A549 (cell line): ENCODE results near the gene DNAH11. TPM values are rescaled to one million over a fixed set of nuclear protein-coding genes. Genes with fewer than 3 reads are reported as not detected.

ENCODE experiments used
- ATAC-seq, 2 experiments: fragments of 200-7000 bp in 1 of 2; fragments of >200 bp in 1 of 2; cut with Nextera tagmentation in 1 of 2; cut with Tn5 transposase in 1 of 2; 3 replicates each; pipeline versions ENCODE4 v1.8.0 to v1.9.1; 2018 to 2020; ENCODE audit warnings: mild to moderate bottlenecking in 1 of 2, moderate library complexity in 1 of 2
- CTCF ChIA-PET: fragments of 300-600 bp; sonication (Branson Sonifier 250); formaldehyde crosslinking; extraction: SDS; loops from one replicate; lab custom pipeline; 2021; ENCODE audit warnings: antibody characterized with exemption, inconsistent platforms; lab: Yijun Ruan, JAX
- POLR2A ChIA-PET: fragments of 350-600 bp; formaldehyde crosslinking; extraction: SDS; loops from one replicate; lab custom pipeline; 2021; ENCODE audit warnings: antibody characterized with exemption, inconsistent platforms; lab: Yijun Ruan, JAX
- DNase-seq, 2 experiments: peaks; one replicate each; pipeline versions ENCODE4 v3.0.0 to v3.0.0-alpha.2; 2011 to 2016; ENCODE audit warnings: low read depth in 1 of 2, low spot score in 1 of 2
- FAIRE-seq: peaks from 2 replicates; lab custom pipeline; 2011; peaks lifted over from hg19 to GRCh38; lab: Jason Lieb, UNC
- H3K27ac ChIP-seq, 2 experiments: fragments of >200 bp; sonication (Bioruptor Twin); formaldehyde crosslinking; 3 replicates each; pipeline ENCODE4 v1.5.1; 2016 to 2017
- H3K4me1 ChIP-seq: fragments of >200 bp; sonication (Bioruptor Twin); formaldehyde crosslinking; 3 replicates; pipeline ENCODE4 v1.6.1; 2016
- H3K4me2 ChIP-seq: fragments of >200 bp; sonication (Bioruptor Twin); formaldehyde crosslinking; 3 replicates; pipeline ENCODE4 v1.6.1; 2016
- H3K4me3 ChIP-seq: fragments of >200 bp; sonication (Bioruptor Twin); formaldehyde crosslinking; 3 replicates; pipeline ENCODE4 v1.5.1; 2016
- H3K9me3 ChIP-seq: fragments of >200 bp; sonication (Bioruptor Twin); formaldehyde crosslinking; 3 replicates; pipeline ENCODE4 v1.6.1; 2016
- BHLHE40 ChIP-seq: IDR thresholded peaks from 2 replicates; pipeline ENCODE4 v1.6.1; 2012; ENCODE audit warnings: low read depth, low read length, inconsistent platforms
- CEBPB ChIP-seq, 2 experiments: fragments of >200 bp in 1 of 2; sonication (Bioruptor Twin) in 1 of 2; formaldehyde crosslinking in 1 of 2; IDR thresholded peaks; 2 replicates each; pipeline ENCODE4 v1.6.1; 2012 to 2016
- EHF ChIP-seq: fragments of 250-450 bp; sonication (Bioruptor Pico); IDR thresholded peaks from 2 replicates; pipeline ENCODE4 v1.5.0; 2020; ENCODE audit warnings: mild to moderate bottlenecking
- EP300 ChIP-seq, 2 experiments: fragments of >200 bp; sonication (Bioruptor Twin); formaldehyde crosslinking; IDR thresholded peaks; 2 replicates in 1 of 2; 3 replicates in 1 of 2; pipeline ENCODE4 v1.6.1; 2016 to 2017
- ESRRA ChIP-seq: fragments of 150-350 bp; IDR thresholded peaks from 2 replicates; pipeline ENCODE4 v1.6.1; 2014; ENCODE audit warnings: mild to moderate bottlenecking, low read length, borderline replicate concordance
- FOSL2 ChIP-seq, 2 experiments: fragments of 450-650 bp in 1 of 2; fragments of >200 bp in 1 of 2; sonication (Bioruptor Twin) in 1 of 2; formaldehyde crosslinking; IDR thresholded peaks; 2 replicates each; pipeline versions ENCODE4 v1.5.0 to v1.6.1; 2016 to 2020; ENCODE audit warnings: mild to moderate bottlenecking in 1 of 2, moderate library complexity in 1 of 2
- FOXS1 ChIP-seq: fragments of 250-450 bp; sonication (Bioruptor Pico); IDR thresholded peaks from 2 replicates; pipeline ENCODE4 v1.5.0; 2020; ENCODE audit warnings: mild to moderate bottlenecking, moderate library complexity
- HES2 ChIP-seq: fragments of >200 bp; sonication (Bioruptor Twin); formaldehyde crosslinking; IDR thresholded peaks from 2 replicates; pipeline ENCODE4 v1.6.1; 2016
- HMGXB4 ChIP-seq: fragments of 250-450 bp; sonication (Bioruptor Pico); IDR thresholded peaks from 2 replicates; pipeline ENCODE4 v1.5.0; 2021; ENCODE audit warnings: mild to moderate bottlenecking, moderate library complexity, borderline replicate concordance
- HOXA7 ChIP-seq: fragments of 250-450 bp; sonication (Bioruptor Pico); IDR thresholded peaks from 2 replicates; pipeline ENCODE4 v1.5.0; 2020; ENCODE audit warnings: mild to moderate bottlenecking, moderate library complexity
- HOXB13 ChIP-seq: fragments of 250-450 bp; sonication (Bioruptor Pico); IDR thresholded peaks from 2 replicates; pipeline ENCODE4 v1.5.0; 2020; ENCODE audit warnings: low read depth, mild to moderate bottlenecking, moderate library complexity
- NR3C1 ChIP-seq: fragments of >200 bp; sonication (Bioruptor Twin); formaldehyde crosslinking; IDR thresholded peaks from 3 replicates; pipeline ENCODE4 v1.6.1; 2017
- PHF8 ChIP-seq: fragments of 200-600 bp; sonication (generic); IDR thresholded peaks from 2 replicates; pipeline ENCODE4 v1.6.1; 2016; ENCODE audit warnings: low read depth, mild to moderate bottlenecking, antibody characterized with exemption, moderate library complexity, borderline replicate concordance
- RAD21 ChIP-seq, 2 experiments: fragments of >200 bp in 1 of 2; sonication (Bioruptor Twin) in 1 of 2; formaldehyde crosslinking in 1 of 2; IDR thresholded peaks in 1 of 2; conservative IDR thresholded peaks in 1 of 2; 2 replicates in 1 of 2; 3 replicates in 1 of 2; pipeline ENCODE4 v1.6.1; 2012 to 2018; ENCODE audit warnings: inconsistent platforms in 1 of 2
- RARB ChIP-seq: fragments of 250-450 bp; sonication (Bioruptor Pico); IDR thresholded peaks from 2 replicates; pipeline ENCODE4 v1.8.0; 2021; ENCODE audit warnings: mild to moderate bottlenecking, moderate library complexity
- RNF2 ChIP-seq: fragments of 200-600 bp; sonication (generic); IDR thresholded peaks from 2 replicates; pipeline ENCODE4 v1.6.1; 2016; ENCODE audit warnings: low read depth, mild to moderate bottlenecking, antibody characterized with exemption, moderate library complexity, borderline replicate concordance
- ZC3H11A ChIP-seq: fragments of 450-650 bp; IDR thresholded peaks from 2 replicates; pipeline ENCODE4 v1.6.1; 2014; ENCODE audit warnings: antibody characterized with exemption, mild to moderate bottlenecking
- ZSCAN20 ChIP-seq: fragments of 250-450 bp; sonication (Bioruptor Pico); IDR thresholded peaks from 2 replicates; pipeline ENCODE4 v1.8.0; 2022; ENCODE audit warnings: mild to moderate bottlenecking, moderate library complexity
- WGBS: methylation state at CpG from one replicate; pipeline ENCODE4 v1.1.6; 2017; ENCODE audit errors: missing lambda C conversion rate; 5-methylcytosine and 5-hydroxymethylcytosine counted together
- polyA plus RNA-seq, 4 experiments: library from polyadenylated mRNA; depleted of rRNA in 3 of 4; stranded (reverse); fragments of >200 nt; fragmentation: RNase III in 1 of 4; extraction: RNeasy Plus Mini Kit Qiagen cat#74134 plus additional on column Dnase treatment in 1 of 4; gene quantifications; 2 replicates in 3 of 4; 3 replicates in 1 of 4; pipeline ENCODE4 v1.2.3, GENCODE V29; 2011 to 2017
- TF ChIP-seq, protein P1 (sequence below): IDR thresholded peaks from 2 replicates; pipeline ENCODE4 v1.6.1; 2012; ENCODE audit warnings: low read depth, borderline replicate concordance
- TF ChIP-seq, protein P2 (sequence below): fragments of >200 bp; sonication (Bioruptor Twin); formaldehyde crosslinking; IDR thresholded peaks from 3 replicates; pipeline ENCODE4 v1.6.1; 2016

Gene DNAH11
- polyA plus RNA-seq, 2 of the 4 experiments (the other 2 are of a cell fraction), result 0.03 to 0.13 TPM

- DNase-seq (no peak), FAIRE-seq (no peak), ATAC-seq (no peak)
- Histone ChIP-seq H3K4me3 (no peak overlapping the region), H3K4me2 (no peak overlapping the region), H3K4me1 (no peaks in the 10 kb centered on the region), H3K27ac (no peak overlapping the region), H3K9me3 (peaks cover 13% of the 10 kb centered on the region; the same call in 2 of the 3 replicates)
- ChIA-PET POLR2A (no interaction called here), CTCF (no interaction called here)
- no peak for TF ChIP-seq HES2
- TF ChIP-seq ZC3H11A, result no peak
- TF ChIP-seq EHF (CRISPR knock-in tag), result no peak
- TF ChIP-seq BHLHE40, result no peak
- no peak for TF ChIP-seq HMGXB4 (CRISPR knock-in tag)
- TF ChIP-seq, protein P1, sequence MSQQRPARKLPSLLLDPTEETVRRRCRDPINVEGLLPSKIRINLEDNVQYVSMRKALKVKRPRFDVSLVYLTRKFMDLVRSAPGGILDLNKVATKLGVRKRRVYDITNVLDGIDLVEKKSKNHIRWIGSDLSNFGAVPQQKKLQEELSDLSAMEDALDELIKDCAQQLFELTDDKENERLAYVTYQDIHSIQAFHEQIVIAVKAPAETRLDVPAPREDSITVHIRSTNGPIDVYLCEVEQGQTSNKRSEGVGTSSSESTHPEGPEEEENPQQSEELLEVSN, result no peak
- TF ChIP-seq EP300 (IDR thresholded peaks at IDR 0.05), result no peak
- no peak for TF ChIP-seq FOSL2 (IDR thresholded peaks at IDR 0.05)
- no peak for TF ChIP-seq FOSL2 (CRISPR knock-in tag; IDR thresholded peaks at IDR 0.05)
- no peak for TF ChIP-seq FOXS1 (CRISPR knock-in tag)
- no peak for TF ChIP-seq RARB (CRISPR knock-in tag)
- no peak for TF ChIP-seq ESRRA
- TF ChIP-seq RNF2, result no peak
- TF ChIP-seq ZSCAN20 (CRISPR knock-in tag), result no peak
- TF ChIP-seq HOXA7 (CRISPR knock-in tag), result no peak
- TF ChIP-seq, protein P2, sequence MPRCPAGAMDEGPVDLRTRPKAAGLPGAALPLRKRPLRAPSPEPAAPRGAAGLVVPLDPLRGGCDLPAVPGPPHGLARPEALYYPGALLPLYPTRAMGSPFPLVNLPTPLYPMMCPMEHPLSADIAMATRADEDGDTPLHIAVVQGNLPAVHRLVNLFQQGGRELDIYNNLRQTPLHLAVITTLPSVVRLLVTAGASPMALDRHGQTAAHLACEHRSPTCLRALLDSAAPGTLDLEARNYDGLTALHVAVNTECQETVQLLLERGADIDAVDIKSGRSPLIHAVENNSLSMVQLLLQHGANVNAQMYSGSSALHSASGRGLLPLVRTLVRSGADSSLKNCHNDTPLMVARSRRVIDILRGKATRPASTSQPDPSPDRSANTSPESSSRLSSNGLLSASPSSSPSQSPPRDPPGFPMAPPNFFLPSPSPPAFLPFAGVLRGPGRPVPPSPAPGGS, result no peak
These were observed 45.8 kb upstream of the DNAH11 start for GRCh38 chr7:21497072-21497471.

GRCh38 chr7:21500117-21500832, 42.6 kb upstream of the DNAH11 start:
- H3K4me2 ChIP-seq, result no peak overlapping the region
- TF ChIP-seq CEBPB (IDR thresholded peaks at IDR 0.05) (no peak), HOXB13 (CRISPR knock-in tag) (no peak), RAD21 (conservative IDR thresholded peaks at IDR 0.05 in 1 of 2, IDR thresholded peaks at IDR 0.05 in 1 of 2) (no peak), NR3C1 (no peak), RNF2 (no peak), PHF8 (no peak)
- no peak overlapping the region for H3K27ac ChIP-seq
- H3K4me3 ChIP-seq, result no peak overlapping the region
- ChIA-PET POLR2A (no interaction called here), CTCF (no interaction called here)
- FAIRE-seq (no peak), DNase-seq (no peak), ATAC-seq (no peak)
- 0 out of 3 replicates have a peak, but pooled peaks cover 3% of the 10 kb centered on the region for H3K9me3 ChIP-seq
- WGBS, result 65% methylated on average over 6 of the region's 6 CpGs
- no peaks in the 10 kb centered on the region for H3K4me1 ChIP-seq
